Testis (tissue), 3 donors: ENCODE measurements around the gene GTF3A. TPM values are rescaled to one million over a fixed set of nuclear protein-coding genes. Genes with fewer than 3 reads are reported as not detected.
"Not testable (repeated sequence)": the region's sequence is repeated elsewhere in the genome, so short reads cannot be mapped to it uniquely, and the experiment has no call there.

Source experiments
- DNase-seq: peaks from one replicate; pipeline ENCODE4 v3.0.0-alpha.2; 2019
- H3K27ac ChIP-seq, 2 donors: fragments of 200-600 bp; sonication (generic); one replicate each; pipeline ENCODE4 v1.5.1; 2019
- H3K27me3 ChIP-seq: fragments of 200-600 bp; sonication (generic); one replicate; pipeline ENCODE4 v1.5.1; 2019
- H3K36me3 ChIP-seq: fragments of 200-600 bp; sonication (generic); one replicate; pipeline ENCODE4 v1.5.1; 2017; ENCODE audit warnings: low read depth; ENCODE audit errors: missing control alignments
- H3K4me1 ChIP-seq: fragments of 200-600 bp; sonication (generic); one replicate; pipeline ENCODE4 v1.5.1; 2019
- H3K4me3 ChIP-seq, 2 donors: fragments of 200-600 bp; sonication (generic); one replicate each; pipeline ENCODE4 v1.5.1; 2017 to 2019
- H3K9me3 ChIP-seq: fragments of 200-600 bp; sonication (generic); one replicate; pipeline ENCODE4 v1.5.1; 2017
- CTCF ChIP-seq, 3 experiments: fragments of 450-650 bp in 2 of 3; fragments of 200-600 bp in 1 of 3; sonication (generic) in 1 of 3; IDR thresholded peaks; one replicate each; pipeline ENCODE4 v1.5.1; 2016 to 2019; ENCODE audit warnings: antibody characterized with exemption in 3 of 3, mild to moderate bottlenecking in 2 of 3, moderate library complexity in 1 of 3
- POLR2A ChIP-seq: fragments of 450-650 bp; IDR thresholded peaks from one replicate; pipeline ENCODE4 v1.6.1; 2017; ENCODE audit warnings: antibody characterized with exemption, mild to moderate bottlenecking, moderate library complexity
- WGBS, 2 donors: methylation state at CpG; one replicate each; pipeline ENCODE4 v1.1.5; 2018; 5-methylcytosine and 5-hydroxymethylcytosine counted together
- intact Hi-C: fragments of 100-400 bp; cut with DNase I; formaldehyde crosslinking; loops from one replicate; pipeline ENCODE4 v1.15.1; 2023; ENCODE audit warnings: low total_unique reads
- polyA plus RNA-seq: library from polyadenylated mRNA; stranded (reverse); fragments of 350-450 nt; fragmentation: Illumina TruSeq; extraction: RNeasy Lipid Tissue Mini Kit (QIAGEN cat#74804); gene quantifications from one replicate; pipeline ENCODE4 v1.2.3, GENCODE V29; 2014; ENCODE audit warnings: low read depth, low replicate concordance; ENCODE audit not compliant: insufficient read depth
- total RNA-seq, 2 donors: library from RNA; depleted of rRNA; stranded (reverse); fragments of >200 nt; gene quantifications; one replicate each; pipeline ENCODE4 v1.2.3, GENCODE V29; 2016

GTF3A gene
- total and polyA plus RNA-seq, 3 donors from 2014 or later = 73.2 to 82.6 (median 75.7) TPM

DNA sequence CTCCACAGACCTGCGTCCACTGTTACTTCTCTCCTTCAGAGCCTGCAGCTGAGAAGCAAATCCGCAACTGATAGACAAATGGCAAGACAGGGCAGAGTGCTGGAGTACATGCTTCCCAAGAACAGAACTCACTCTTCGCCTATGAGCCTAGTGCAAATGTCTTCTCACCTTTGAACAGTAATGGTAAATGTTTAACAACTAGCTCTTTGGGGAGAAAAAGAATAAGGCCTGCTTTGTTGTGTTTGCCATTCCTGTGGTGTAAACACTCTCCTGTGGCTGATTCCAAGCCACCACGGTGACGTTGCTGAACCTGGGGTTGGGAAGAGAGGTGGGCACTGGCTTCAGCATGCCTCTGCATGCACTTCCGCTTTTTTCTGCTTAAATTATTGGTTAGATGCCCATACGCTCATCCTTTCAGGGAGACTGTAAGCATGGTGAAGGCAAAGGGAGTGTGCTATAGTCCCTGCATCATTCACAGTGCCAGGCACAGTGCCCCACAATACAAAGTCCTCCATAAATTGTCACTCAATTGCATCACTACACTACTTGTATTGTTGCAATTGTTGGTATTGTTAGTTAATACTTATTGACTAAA lies 28.1 kb upstream of the GTF3A start:
- DNase-seq = no peak

GRCh38 chr13:27398360-27398759 lies 26.1 kb upstream of the GTF3A start:
- WGBS, 2 donors = 90 to 91% methylated on average over 4 of the region's 4 CpGs
- intact Hi-C loops = no loop called here
- H3K27ac ChIP-seq = no peak overlapping the region
- no peaks in the 10 kb centered on the region for H3K9me3 ChIP-seq
- no peak overlapping the region for H3K4me3 ChIP-seq
- no peaks in the 10 kb centered on the region for H3K36me3 ChIP-seq
- H3K4me1 ChIP-seq = peaks cover 7% of the 10 kb centered on the region
- no peak for DNase-seq
- no peak for TF ChIP-seq POLR2A
- no peak for TF ChIP-seq CTCF (IDR thresholded peaks at IDR 0.05)
- H3K27me3 ChIP-seq = no peaks in the 10 kb centered on the region

More for the DNA sequence above, 28.1 kb upstream of the GTF3A start:
- intact Hi-C loops = no loop called here
- H3K9me3 ChIP-seq = no peaks in the 10 kb centered on the region
- no peak overlapping the region for H3K27ac ChIP-seq
- no peaks in the 10 kb centered on the region for H3K36me3 ChIP-seq
- H3K4me3 ChIP-seq = no peak overlapping the region
- TF ChIP-seq CTCF (IDR thresholded peaks at IDR 0.05) (no peak), POLR2A (no peak)
- 76 to 85% methylated on average over 7 of the region's 7 CpGs for WGBS, 2 donors
- no peaks in the 10 kb centered on the region for H3K4me1 ChIP-seq
- no peaks in the 10 kb centered on the region for H3K27me3 ChIP-seq

DNA sequence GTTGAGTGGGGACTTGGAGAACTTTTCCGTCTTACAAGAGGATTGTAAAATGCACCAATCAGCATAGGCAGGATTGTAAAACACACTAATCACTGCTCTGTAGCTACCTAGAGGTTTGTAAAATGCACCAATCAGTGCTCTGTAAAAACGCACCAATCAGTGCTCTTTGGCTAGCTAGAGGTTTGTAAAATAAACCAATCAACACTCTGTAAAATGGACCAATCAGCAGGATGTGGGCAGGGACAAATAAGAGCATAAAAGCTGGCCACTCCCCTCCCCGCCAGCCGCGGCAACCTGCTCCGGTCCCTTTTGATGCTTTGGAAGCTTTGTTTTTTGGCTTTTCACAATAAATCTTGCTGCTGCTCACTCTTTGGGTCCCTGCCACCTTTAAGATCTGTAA lies 24.0 kb upstream of the GTF3A start:
- H3K36me3 ChIP-seq, H3K27ac ChIP-seq, intact Hi-C loops: not testable (repeated sequence)

GRCh38 chr13:27401210-27401609 lies 23.2 kb upstream of the GTF3A start:
- TF ChIP-seq CTCF (IDR thresholded peaks at IDR 0.05) (no peak), POLR2A (no peak)
- 69 to 72% methylated on average over 3 of the region's 3 CpGs for WGBS, 2 donors
- H3K4me3 ChIP-seq = no peak overlapping the region
- no peak overlapping the region for H3K27ac ChIP-seq
- intact Hi-C loops = no loop called here
- H3K9me3 ChIP-seq = no peaks in the 10 kb centered on the region
- H3K4me1 ChIP-seq = peaks cover 13% of the 10 kb centered on the region
- DNase-seq = no peak
- H3K36me3 ChIP-seq = no peaks in the 10 kb centered on the region
- no peaks in the 10 kb centered on the region for H3K27me3 ChIP-seq

More for the DNA sequence above, 24.0 kb upstream of the GTF3A start:
- H3K27me3 ChIP-seq, DNase-seq, H3K9me3 ChIP-seq, H3K4me3 ChIP-seq: not testable (repeated sequence)
- H3K4me1 ChIP-seq = peaks cover 13% of the 10 kb centered on the region
- 76 to 77% methylated on average over 6 of the region's 6 CpGs for WGBS, 2 donors

DNA sequence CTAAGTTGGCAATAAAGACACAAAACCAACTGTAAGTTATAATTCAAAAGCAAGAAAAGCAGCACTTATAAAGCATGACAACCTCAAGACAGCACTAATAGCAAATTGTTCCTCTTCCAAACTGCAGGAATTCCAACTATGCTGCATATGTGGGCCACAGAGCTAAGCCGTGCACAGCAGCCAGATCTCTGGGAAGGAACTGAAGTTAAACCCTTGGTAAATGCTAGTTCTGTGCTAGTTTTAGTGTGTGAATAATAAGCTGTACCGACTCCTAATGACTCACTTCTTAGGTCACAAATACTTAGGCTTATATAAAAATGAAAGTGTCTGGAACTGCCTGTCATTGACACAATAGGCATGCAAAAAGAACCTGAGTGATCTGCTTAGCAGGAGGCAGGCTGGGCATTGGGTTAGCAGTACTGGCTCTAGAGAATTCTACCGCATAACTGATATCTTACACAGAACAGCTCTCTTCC lies 21.2 kb upstream of the GTF3A start:
- WGBS, 2 donors = 23 to 54% methylated on average over 3 of the region's 3 CpGs
- Histone ChIP-seq H3K27ac (peak overlapping the region in 1 of 2 donors; percentile 21), H3K9me3 (no peaks in the 10 kb centered on the region), H3K27me3 (no peaks in the 10 kb centered on the region), H3K4me3 (no peak overlapping the region), H3K4me1 (peaks cover 13% of the 10 kb centered on the region), H3K36me3 (no peaks in the 10 kb centered on the region)
- TF ChIP-seq CTCF (IDR thresholded peaks at IDR 0.05) (no peak), POLR2A (no peak)
- intact Hi-C loops = no loop called here
- DNase-seq = no peak
